ENCODE results near the gene FTHL17. TPM values are rescaled to one million over a fixed set of nuclear protein-coding genes. Genes with fewer than 3 reads are reported as not detected.

Gene FTHL17
- not detected in 2 replicates for total RNA-seq (2022)
- Bru-seq, nascent RNA = not detected
- not detected for BruChase-seq, experiment 1, labeled RNA remaining after a 6-hour chase
- BruChase-seq, experiment 2, labeled RNA remaining after a 2-hour chase = not detected
- long read RNA-seq = 0 reads

- no peaks in the 10 kb centered on the region for H3K27me3 Mint-ChIP-seq (ENCODE audit: insufficient read depth, unreplicated experiment)
- no peak for TF ChIP-seq CTCF (IDR thresholded peaks at IDR 0.05; ENCODE audit: unreplicated experiment)
- H3K36me3 Mint-ChIP-seq (ENCODE audit: insufficient read depth, unreplicated experiment) = no peaks in the 10 kb centered on the region
- no peak within 1 kb of the TSS for H3K4me3 Mint-ChIP-seq (ENCODE audit: unreplicated experiment)
- no peak for DNase-seq (ENCODE audit: unreplicated experiment)
- peaks cover 14% of the 10 kb centered on the region for H3K9me3 Mint-ChIP-seq (ENCODE audit: unreplicated experiment)
- CTCF ChIA-PET = no interaction called here
- intact Hi-C loops (cut with micrococcal nuclease) = no loop called here
- H3K27ac Mint-ChIP-seq (ENCODE audit: low read depth, unreplicated experiment) = no peak within 1 kb of the TSS
- POLR2A ChIA-PET = no interaction called here
- H3K4me1 Mint-ChIP-seq (ENCODE audit: insufficient read depth, unreplicated experiment) = no peaks in the 10 kb centered on the region
- BruUV-seq (replicated peaks) = no TSS peak
Observed at GRCh38 chrX:31071725-31072124, at the start of gene FTHL17. Gene FTHL17, minus strand, starts transcription at chrX:31072041. Its CDS starts 88 bp downstream, at chrX:31071953.

GRCh38 chrX:31117266-31117665 lies 45.4 kb upstream of the FTHL17 start:
- Mint-ChIP-seq H3K27ac (ENCODE audit: low read depth, unreplicated experiment) (no peak overlapping the region), H3K4me3 (ENCODE audit: unreplicated experiment) (no peak overlapping the region), H3K27me3 (ENCODE audit: insufficient read depth, unreplicated experiment) (peaks cover 16% of the 10 kb centered on the region), H3K36me3 (ENCODE audit: insufficient read depth, unreplicated experiment) (no peaks in the 10 kb centered on the region), H3K9me3 (ENCODE audit: unreplicated experiment) (no peaks in the 10 kb centered on the region), H3K4me1 (ENCODE audit: insufficient read depth, unreplicated experiment) (no peaks in the 10 kb centered on the region)
- CTCF ChIA-PET = interaction anchor here (0.6 kb wide), 1 partner anchor 183 kb away, joined by 6 read pairs; no protein-coding TSS in a partner anchor
- DNase-seq (ENCODE audit: unreplicated experiment) = no peak
- POLR2A ChIA-PET = interaction anchor here (0.7 kb wide), 1 partner anchor 64 kb away, joined by 3 read pairs; no protein-coding TSS in a partner anchor
- no peak for TF ChIP-seq CTCF (IDR thresholded peaks at IDR 0.05; ENCODE audit: unreplicated experiment)
- BruUV-seq (replicated peaks) = no TSS peak
- intact Hi-C loops (cut with micrococcal nuclease) = no loop called here

DNA sequence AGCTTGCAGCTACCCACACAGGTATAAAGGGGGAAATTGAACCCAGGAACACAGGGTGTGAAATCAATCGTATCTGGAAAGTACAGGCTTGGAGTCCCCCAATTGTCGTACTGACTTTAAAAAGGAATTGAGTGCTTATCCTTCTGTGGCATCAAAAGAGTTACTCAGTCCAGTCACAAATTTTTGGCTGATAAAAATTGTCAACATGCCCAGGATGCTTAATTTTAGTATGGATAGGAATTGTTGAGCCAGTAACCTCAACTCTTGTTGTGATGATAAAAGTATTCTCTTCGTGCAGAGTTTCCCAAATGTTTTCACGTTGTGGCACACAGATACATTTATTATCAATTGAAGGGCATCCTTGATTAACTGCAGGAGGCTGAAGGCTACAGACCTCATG lies 43.6 kb upstream of the FTHL17 start:
- no peak for TF ChIP-seq CTCF (IDR thresholded peaks at IDR 0.05; ENCODE audit: unreplicated experiment)
- H3K9me3 Mint-ChIP-seq (ENCODE audit: unreplicated experiment) = no peaks in the 10 kb centered on the region
- no peak for DNase-seq (ENCODE audit: unreplicated experiment)
- ChIA-PET CTCF (no interaction called here), POLR2A (no interaction called here)
- no peaks in the 10 kb centered on the region for H3K36me3 Mint-ChIP-seq (ENCODE audit: insufficient read depth, unreplicated experiment)
- H3K27me3 Mint-ChIP-seq (ENCODE audit: insufficient read depth, unreplicated experiment) = peaks cover 17% of the 10 kb centered on the region
- no peaks in the 10 kb centered on the region for H3K4me1 Mint-ChIP-seq (ENCODE audit: insufficient read depth, unreplicated experiment)
- no TSS peak for BruUV-seq (replicated peaks)
- no peak overlapping the region for H3K4me3 Mint-ChIP-seq (ENCODE audit: unreplicated experiment)
- no peak overlapping the region for H3K27ac Mint-ChIP-seq (ENCODE audit: low read depth, unreplicated experiment)
- intact Hi-C loops (cut with micrococcal nuclease) = no loop called here

DNA sequence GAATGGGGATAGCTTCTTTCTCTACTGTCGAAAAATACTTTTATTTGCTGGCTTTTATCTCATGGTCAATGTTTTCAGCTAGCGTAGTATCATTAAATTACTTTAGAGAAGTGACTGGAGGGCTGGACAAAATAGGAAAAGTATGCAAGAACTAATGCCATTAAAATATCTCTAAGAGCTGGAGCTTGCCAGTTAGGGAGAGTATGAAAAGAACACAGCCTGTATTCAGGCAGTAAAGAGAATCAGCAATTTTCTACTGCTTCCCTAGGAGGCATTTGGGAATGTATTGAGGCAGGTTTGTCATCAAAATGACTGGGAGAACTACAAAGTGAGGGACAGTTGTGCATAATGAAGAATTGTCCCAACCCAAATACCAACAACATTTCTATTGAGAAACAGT lies 43.0 kb upstream of the FTHL17 start:
- no TSS peak for BruUV-seq (replicated peaks)
- no peak for TF ChIP-seq CTCF (IDR thresholded peaks at IDR 0.05; ENCODE audit: unreplicated experiment)
- POLR2A ChIA-PET = no interaction called here
- H3K4me3 Mint-ChIP-seq (ENCODE audit: unreplicated experiment) = no peak overlapping the region
- H3K27ac Mint-ChIP-seq (ENCODE audit: low read depth, unreplicated experiment) = no peak overlapping the region
- intact Hi-C loops (cut with micrococcal nuclease) = no loop called here
- CTCF ChIA-PET = no interaction called here
- DNase-seq (ENCODE audit: unreplicated experiment) = no peak
- no peaks in the 10 kb centered on the region for H3K9me3 Mint-ChIP-seq (ENCODE audit: unreplicated experiment)
- no peaks in the 10 kb centered on the region for H3K4me1 Mint-ChIP-seq (ENCODE audit: insufficient read depth, unreplicated experiment)
- peaks cover 17% of the 10 kb centered on the region for H3K27me3 Mint-ChIP-seq (ENCODE audit: insufficient read depth, unreplicated experiment)
- no peaks in the 10 kb centered on the region for H3K36me3 Mint-ChIP-seq (ENCODE audit: insufficient read depth, unreplicated experiment)

Data from MCF 10A (cell line).